Islet of Langerhans (tissue), 1 donor: ENCODE data around the gene NAALADL2.
A peak's percentile ranks its signal among the peaks of the same experiment; 100 is the strongest.

Source experiments
- FAIRE-seq: peaks from one replicate; lab custom pipeline; 2011; peaks lifted over from hg19 to GRCh38; lab: Jason Lieb, UNC

NAALADL2 gene

GRCh38 chr3:174973465-174973864 lies 114.3 kb downstream of the NAALADL2 start:
- no peak for FAIRE-seq

GRCh38 chr3:174986685-174987084 lies 127.6 kb downstream of the NAALADL2 start:
- FAIRE-seq = no peak

GRCh38 chr3:175001091-175001490 lies 142.0 kb downstream of the NAALADL2 start:
- no peak for FAIRE-seq

GRCh38 chr3:175002732-175003143 lies 143.6 kb downstream of the NAALADL2 start:
- FAIRE-seq = no peak

- FAIRE-seq = no peak
These were observed 144.5 kb downstream of the NAALADL2 start for GRCh38 chr3:175003590-175003989.

- peak; percentile 83 for FAIRE-seq
These were observed 146.1 kb downstream of the NAALADL2 start for GRCh38 chr3:175005193-175005592.

- FAIRE-seq = no peak
These were observed 146.7 kb downstream of the NAALADL2 start for GRCh38 chr3:175005881-175006280.

- FAIRE-seq = no peak
These were observed 148.2 kb downstream of the NAALADL2 start for GRCh38 chr3:175007306-175007705.

- FAIRE-seq = peak; percentile 76
These were observed 150.2 kb downstream of the NAALADL2 start for GRCh38 chr3:175009295-175009694.

- FAIRE-seq = no peak
These were observed 156.0 kb downstream of the NAALADL2 start for GRCh38 chr3:175015056-175015635.

- no peak for FAIRE-seq
These were observed 160.0 kb downstream of the NAALADL2 start for GRCh38 chr3:175018946-175019727.

GRCh38 chr3:175020101-175020500 lies 161.0 kb downstream of the NAALADL2 start:
- no peak for FAIRE-seq

GRCh38 chr3:175029828-175030227 lies 170.7 kb downstream of the NAALADL2 start:
- FAIRE-seq = no peak

- FAIRE-seq = no peak
These were observed 180.7 kb downstream of the NAALADL2 start for GRCh38 chr3:175039875-175040274.

- no peak for FAIRE-seq
These were observed 182.2 kb downstream of the NAALADL2 start for GRCh38 chr3:175041369-175041768.

GRCh38 chr3:175046601-175047000 lies 187.5 kb downstream of the NAALADL2 start:
- no peak for FAIRE-seq

- FAIRE-seq = no peak
These were observed 188.7 kb downstream of the NAALADL2 start for GRCh38 chr3:175047786-175048185.

GRCh38 chr3:175057401-175057800 lies 198.3 kb downstream of the NAALADL2 start:
- FAIRE-seq = no peak

- FAIRE-seq = no peak
These were observed 200.7 kb downstream of the NAALADL2 start for GRCh38 chr3:175059788-175060187.

GRCh38 chr3:175065497-175065896 lies 206.4 kb downstream of the NAALADL2 start:
- FAIRE-seq = no peak

- FAIRE-seq = no peak
These were observed 207.7 kb downstream of the NAALADL2 start for GRCh38 chr3:175066617-175067415.

GRCh38 chr3:175068587-175068986 lies 209.5 kb downstream of the NAALADL2 start:
- FAIRE-seq = no peak

- no peak for FAIRE-seq
These were observed 211.8 kb downstream of the NAALADL2 start for GRCh38 chr3:175070946-175071345.
